Subcutaneous adipose tissue (tissue), 4 donors: Measurements from ENCODE around the gene HS3ST6. TPM values are rescaled to one million over a fixed set of nuclear protein-coding genes. Genes with fewer than 3 reads are reported as not detected.

Source experiments
- total RNA-seq, 4 donors: library from RNA; depleted of rRNA; stranded (reverse); fragments of >200 nt; gene quantifications; one replicate each; pipeline ENCODE4 v1.1.0, GENCODE V29; 2016
- TF ChIP-seq, protein P1 (sequence below): fragments of 450-650 bp; IDR thresholded peaks from one replicate; pipeline ENCODE4 v1.5.1; 2016; ENCODE audit warnings: low read depth, mild to moderate bottlenecking, control low read depth, antibody characterized with exemption, moderate library complexity

Gene HS3ST6
- total RNA-seq, 4 donors from 2014 or later: not detected

DNA sequence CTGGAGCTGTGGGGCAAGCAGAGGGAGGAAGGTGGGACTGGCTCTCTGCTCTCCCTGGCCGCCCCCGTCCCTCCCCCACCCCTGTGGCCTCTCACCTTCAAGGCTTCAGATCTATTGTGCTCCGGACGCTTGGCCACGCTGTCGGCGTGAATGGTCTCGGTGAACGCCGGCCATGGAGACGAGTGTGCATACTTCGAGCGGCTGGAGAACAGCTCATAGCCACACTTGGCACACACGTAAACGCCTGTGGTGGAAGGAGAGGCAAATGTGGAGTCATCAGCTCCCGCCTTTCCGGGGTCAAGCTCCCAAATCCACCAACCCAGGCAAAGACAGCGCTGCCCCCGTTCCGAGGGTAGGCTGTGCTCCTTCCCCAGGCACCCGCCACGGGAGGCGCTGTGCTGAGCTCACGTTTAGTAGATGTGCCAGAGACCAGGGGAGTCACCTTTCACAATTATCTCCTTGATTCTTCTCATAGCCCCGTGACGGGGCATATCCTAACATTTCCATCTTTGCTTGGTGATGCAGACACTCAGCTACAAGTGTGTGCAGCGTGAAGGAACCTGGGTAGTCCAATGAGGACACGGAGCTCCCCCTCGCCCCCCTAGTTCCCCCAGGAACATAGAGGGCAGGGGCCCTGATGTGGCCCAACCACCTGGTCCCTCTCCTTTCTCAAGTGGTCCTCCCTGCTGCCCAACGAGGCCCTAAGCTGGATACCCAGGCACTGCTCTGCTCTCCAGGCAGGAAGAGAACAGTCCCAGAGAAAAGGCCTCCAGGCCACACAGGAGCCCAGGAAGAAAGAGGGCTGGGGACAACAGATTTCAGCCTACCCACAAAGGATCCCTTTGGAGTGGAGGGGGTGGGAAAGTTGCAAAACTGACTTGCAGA is 23.2 kb upstream of the HS3ST6 start:
- TF ChIP-seq, protein P1, sequence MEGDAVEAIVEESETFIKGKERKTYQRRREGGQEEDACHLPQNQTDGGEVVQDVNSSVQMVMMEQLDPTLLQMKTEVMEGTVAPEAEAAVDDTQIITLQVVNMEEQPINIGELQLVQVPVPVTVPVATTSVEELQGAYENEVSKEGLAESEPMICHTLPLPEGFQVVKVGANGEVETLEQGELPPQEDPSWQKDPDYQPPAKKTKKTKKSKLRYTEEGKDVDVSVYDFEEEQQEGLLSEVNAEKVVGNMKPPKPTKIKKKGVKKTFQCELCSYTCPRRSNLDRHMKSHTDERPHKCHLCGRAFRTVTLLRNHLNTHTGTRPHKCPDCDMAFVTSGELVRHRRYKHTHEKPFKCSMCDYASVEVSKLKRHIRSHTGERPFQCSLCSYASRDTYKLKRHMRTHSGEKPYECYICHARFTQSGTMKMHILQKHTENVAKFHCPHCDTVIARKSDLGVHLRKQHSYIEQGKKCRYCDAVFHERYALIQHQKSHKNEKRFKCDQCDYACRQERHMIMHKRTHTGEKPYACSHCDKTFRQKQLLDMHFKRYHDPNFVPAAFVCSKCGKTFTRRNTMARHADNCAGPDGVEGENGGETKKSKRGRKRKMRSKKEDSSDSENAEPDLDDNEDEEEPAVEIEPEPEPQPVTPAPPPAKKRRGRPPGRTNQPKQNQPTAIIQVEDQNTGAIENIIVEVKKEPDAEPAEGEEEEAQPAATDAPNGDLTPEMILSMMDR: no peak

GRCh38 chr16:1940273-1941161 is 22.3 kb upstream of the HS3ST6 start:
- TF ChIP-seq, protein P1: no peak

GRCh38 chr16:1938910-1939309 is 20.7 kb upstream of the HS3ST6 start:
- TF ChIP-seq, protein P1: no peak

DNA sequence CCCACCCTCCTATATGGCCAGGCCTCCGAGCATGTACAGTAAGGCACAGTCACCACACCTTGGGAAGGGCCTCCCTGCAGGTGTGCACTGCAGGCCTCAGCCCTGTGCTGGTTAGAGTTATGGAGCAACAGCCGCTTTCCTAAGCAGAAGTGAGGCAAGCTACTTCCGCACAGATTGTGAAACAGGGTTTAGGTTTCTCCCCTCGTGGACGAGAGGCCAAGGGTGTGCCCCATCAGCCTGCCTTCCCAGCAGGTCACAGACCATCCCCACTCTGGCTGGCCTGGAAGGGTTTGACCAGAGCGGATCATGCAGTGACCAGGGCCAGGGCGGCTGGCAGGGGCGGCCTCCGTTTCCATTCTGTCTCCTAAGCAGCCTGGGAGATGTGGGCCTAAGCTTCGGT is 20.1 kb upstream of the HS3ST6 start:
- TF ChIP-seq, protein P1: no peak

DNA sequence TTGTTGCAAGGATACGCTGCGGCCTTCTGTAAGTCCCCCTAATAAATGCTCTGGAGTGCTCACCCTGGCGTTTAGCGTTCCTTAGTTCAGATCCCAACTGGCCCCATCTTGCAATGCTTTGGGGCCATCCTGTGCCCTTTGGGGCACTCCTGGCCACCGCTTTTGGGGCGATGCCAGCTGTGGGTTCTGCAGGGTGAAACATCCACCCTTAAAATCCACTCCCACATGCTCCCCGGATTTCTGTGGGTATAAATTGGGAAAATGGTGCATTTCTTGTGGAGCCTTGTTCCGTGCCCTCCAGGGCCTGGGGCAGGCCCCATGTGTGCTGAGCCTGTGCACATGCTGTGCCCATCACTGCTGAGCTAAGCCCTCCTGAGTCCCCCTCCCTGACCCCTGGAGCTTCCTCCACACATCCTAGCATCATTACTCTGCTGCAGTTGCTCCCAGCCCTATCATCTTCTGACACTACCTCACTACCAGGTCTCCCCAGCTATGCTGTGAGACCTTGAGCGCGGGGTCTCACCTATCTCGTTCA is 18.8 kb upstream of the HS3ST6 start:
- TF ChIP-seq, protein P1: no peak

- TF ChIP-seq, protein P1: no peak
These were observed 15.0 kb upstream of the HS3ST6 start for GRCh38 chr16:1933097-1933661.
